ENCODE data around the gene URI1. TPM values are rescaled to one million over a fixed set of nuclear protein-coding genes. Genes with fewer than 3 reads are reported as not detected.

The URI1 gene
- total RNA-seq, 1 experiment from 2014 or later: 31.0 TPM

- H3F3A ChIP-seq (ENCODE audit: low read length, unreplicated experiment): no peaks in the 10 kb centered on the region
- no peak for TF ChIP-seq EZH2phosphoT487 (IDR thresholded peaks at IDR 0.05; ENCODE audit: borderline replicate concordance, low read length)
- TF ChIP-seq EZH2 (IDR thresholded peaks at IDR 0.05; ENCODE audit: low read length, unreplicated experiment): no peak
- TF ChIP-seq CTCF (conservative IDR thresholded peaks at IDR 0.05; ENCODE audit: low read depth, low read length): no peak
- DNase-seq: no peak
- no peaks in the 10 kb centered on the region for H3K9me2 ChIP-seq (replicated peaks; ENCODE audit: low read length)
- no peaks in the 10 kb centered on the region for H3K27me3 ChIP-seq (ENCODE audit: low read length)
- intact Hi-C loops (cut with micrococcal nuclease): no loop called here
- H3K4me3 ChIP-seq (ENCODE audit: low read length): no peak overlapping the region
- no peaks in the 10 kb centered on the region for H3K79me2 ChIP-seq (ENCODE audit: low read length)
- no peaks in the 10 kb centered on the region for H3K4me1 ChIP-seq (ENCODE audit: insufficient read depth, low read length)
- no peaks in the 10 kb centered on the region for H3K9me3 ChIP-seq (ENCODE audit: low read length)
- no peak overlapping the region for H3K9ac ChIP-seq (ENCODE audit: low read length)
- ChIA-PET CTCF (no interaction called here), POLR2A (ENCODE audit: unreplicated experiment) (no interaction called here)
- H3K36me3 ChIP-seq (ENCODE audit: low read depth, low read length): no peaks in the 10 kb centered on the region
- BruUV-seq (replicated peaks): no TSS peak
- H2AFZ ChIP-seq (ENCODE audit: low read length): no peak overlapping the region
- no peak overlapping the region for H3K27ac ChIP-seq (ENCODE audit: low read length)
- no peaks in the 10 kb centered on the region for H4K20me1 ChIP-seq (ENCODE audit: low read length)
- no peak overlapping the region for H3K4me2 ChIP-seq (ENCODE audit: low read length)
- ATAC-seq: no peak
Observed at GRCh38 chr19:29927944-29928625, 14.0 kb upstream of the URI1 start.

- Histone ChIP-seq H3K9me2 (replicated peaks; ENCODE audit: low read length) (no peaks in the 10 kb centered on the region), H3K27ac (ENCODE audit: low read length) (no peak overlapping the region), H3K4me3 (ENCODE audit: low read length) (no peak overlapping the region), H3K36me3 (ENCODE audit: low read depth, low read length) (no peaks in the 10 kb centered on the region), H3K9me3 (ENCODE audit: low read length) (no peaks in the 10 kb centered on the region), H3K4me2 (ENCODE audit: low read length) (no peak overlapping the region), H2AFZ (ENCODE audit: low read length) (no peak overlapping the region), H3K4me1 (ENCODE audit: insufficient read depth, low read length) (no peaks in the 10 kb centered on the region), H3K79me2 (ENCODE audit: low read length) (no peaks in the 10 kb centered on the region), H3F3A (ENCODE audit: low read length, unreplicated experiment) (no peaks in the 10 kb centered on the region), H3K9ac (ENCODE audit: low read length) (no peak overlapping the region), H4K20me1 (ENCODE audit: low read length) (no peaks in the 10 kb centered on the region), H3K27me3 (ENCODE audit: low read length) (no peaks in the 10 kb centered on the region)
- no peak for ATAC-seq
- BruUV-seq (replicated peaks): no TSS peak
- POLR2A ChIA-PET (ENCODE audit: unreplicated experiment): no interaction called here
- DNase-seq: no peak
- intact Hi-C loops (cut with micrococcal nuclease): no loop called here
- no peak for TF ChIP-seq EZH2 (IDR thresholded peaks at IDR 0.05; ENCODE audit: low read length, unreplicated experiment)
- TF ChIP-seq EZH2phosphoT487 (IDR thresholded peaks at IDR 0.05; ENCODE audit: borderline replicate concordance, low read length): no peak
- no peak for TF ChIP-seq CTCF (conservative IDR thresholded peaks at IDR 0.05; ENCODE audit: low read depth, low read length)
- CTCF ChIA-PET: no interaction called here
Observed at GRCh38 chr19:29928831-29929230, 13.2 kb upstream of the URI1 start.

- no peaks in the 10 kb centered on the region for H3K27me3 ChIP-seq (ENCODE audit: low read length)
- BruUV-seq (replicated peaks): no TSS peak
- no peak overlapping the region for H2AFZ ChIP-seq (ENCODE audit: low read length)
- no peaks in the 10 kb centered on the region for H4K20me1 ChIP-seq (ENCODE audit: low read length)
- ATAC-seq: no peak
- H3K9me3 ChIP-seq (ENCODE audit: low read length): no peaks in the 10 kb centered on the region
- no peaks in the 10 kb centered on the region for H3K4me1 ChIP-seq (ENCODE audit: insufficient read depth, low read length)
- intact Hi-C loops (cut with micrococcal nuclease): no loop called here
- H3K79me2 ChIP-seq (ENCODE audit: low read length): no peaks in the 10 kb centered on the region
- ChIA-PET POLR2A (ENCODE audit: unreplicated experiment) (no interaction called here), CTCF (no interaction called here)
- H3K27ac ChIP-seq (ENCODE audit: low read length): no peak overlapping the region
- no peaks in the 10 kb centered on the region for H3K36me3 ChIP-seq (ENCODE audit: low read depth, low read length)
- H3F3A ChIP-seq (ENCODE audit: low read length, unreplicated experiment): no peaks in the 10 kb centered on the region
- no peak for TF ChIP-seq EZH2phosphoT487 (IDR thresholded peaks at IDR 0.05; ENCODE audit: borderline replicate concordance, low read length)
- TF ChIP-seq EZH2 (IDR thresholded peaks at IDR 0.05; ENCODE audit: low read length, unreplicated experiment): no peak
- TF ChIP-seq CTCF (conservative IDR thresholded peaks at IDR 0.05; ENCODE audit: low read depth, low read length): no peak
- DNase-seq: no peak
- no peak overlapping the region for H3K9ac ChIP-seq (ENCODE audit: low read length)
- H3K9me2 ChIP-seq (replicated peaks; ENCODE audit: low read length): no peaks in the 10 kb centered on the region
- no peak overlapping the region for H3K4me2 ChIP-seq (ENCODE audit: low read length)
- H3K4me3 ChIP-seq (ENCODE audit: low read length): no peak overlapping the region
Observed at GRCh38 chr19:29934257-29934656, 7.8 kb upstream of the URI1 start.
